Ecto neural progenitor cell (in vitro differentiated cells): ENCODE results near the gene USP6.
"Not testable (repeated sequence)": the region's sequence is repeated elsewhere in the genome, so short reads cannot be mapped to it uniquely, and the experiment has no call there.

Experiments
- DNase-seq: peaks from one replicate; pipeline ENCODE4 v3.0.0-alpha.2; 2018; ENCODE audit warnings: low spot score

The USP6 gene

DNA sequence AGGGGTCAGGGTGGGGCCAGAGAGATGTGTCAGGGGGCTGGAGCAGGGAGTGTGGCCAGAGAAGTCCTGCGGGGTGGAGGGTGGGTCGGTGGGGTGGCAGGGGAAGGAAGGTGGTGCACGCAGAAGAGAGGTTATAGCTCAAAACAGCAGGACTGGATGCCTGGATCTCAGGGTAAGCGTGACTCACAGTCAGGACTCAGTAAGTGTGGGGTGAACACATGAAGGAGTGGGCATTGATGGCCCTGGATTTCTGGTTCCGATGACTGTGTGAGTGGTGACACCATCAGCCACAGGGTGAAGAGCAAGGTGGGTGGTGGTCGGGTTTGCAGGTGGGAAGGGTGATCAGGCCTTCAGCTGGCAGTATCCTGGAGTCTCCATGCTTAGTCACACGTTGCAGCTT, 6.2 kb downstream of the USP6 start:
- DNase-seq: not testable (repeated sequence)

DNA sequence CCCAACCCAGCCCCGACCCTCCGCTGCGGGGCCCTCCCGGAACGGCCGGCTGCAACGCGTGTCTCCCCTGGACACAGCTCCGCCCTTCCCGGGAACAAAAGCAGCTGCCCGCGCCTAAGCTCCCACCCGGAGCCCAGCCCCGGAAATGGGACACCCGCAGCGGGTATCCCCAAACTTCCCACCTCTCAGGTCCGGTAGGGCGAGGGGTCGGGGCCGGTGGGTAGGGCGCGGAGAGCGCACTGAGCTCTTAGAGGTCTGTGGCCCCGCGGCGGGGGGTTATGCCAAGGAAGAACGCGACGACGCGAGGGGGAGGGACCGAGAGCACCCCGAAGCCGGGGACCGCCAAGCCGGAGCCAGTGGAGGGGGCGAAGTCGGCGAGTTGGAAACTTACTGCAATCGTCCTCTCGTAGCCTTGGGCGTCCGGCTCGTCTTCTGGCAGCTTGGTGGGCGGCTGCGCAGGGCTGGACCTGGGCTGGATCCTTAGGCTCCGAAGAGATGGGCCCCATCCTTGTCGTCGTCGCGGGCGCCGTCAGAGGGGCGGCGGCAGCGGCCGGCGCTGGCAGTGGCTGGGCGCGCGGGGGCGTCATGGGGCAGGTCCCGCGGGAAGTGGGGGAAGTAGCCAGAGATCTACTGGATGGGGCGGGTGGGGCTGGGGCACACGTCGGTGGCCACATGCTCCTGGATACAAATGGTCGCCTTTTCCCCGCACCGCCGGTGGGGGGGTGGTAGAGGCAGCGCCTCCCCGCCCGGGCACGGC, 6.9 kb downstream of the USP6 start:
- peak; percentile 74 for DNase-seq

DNA sequence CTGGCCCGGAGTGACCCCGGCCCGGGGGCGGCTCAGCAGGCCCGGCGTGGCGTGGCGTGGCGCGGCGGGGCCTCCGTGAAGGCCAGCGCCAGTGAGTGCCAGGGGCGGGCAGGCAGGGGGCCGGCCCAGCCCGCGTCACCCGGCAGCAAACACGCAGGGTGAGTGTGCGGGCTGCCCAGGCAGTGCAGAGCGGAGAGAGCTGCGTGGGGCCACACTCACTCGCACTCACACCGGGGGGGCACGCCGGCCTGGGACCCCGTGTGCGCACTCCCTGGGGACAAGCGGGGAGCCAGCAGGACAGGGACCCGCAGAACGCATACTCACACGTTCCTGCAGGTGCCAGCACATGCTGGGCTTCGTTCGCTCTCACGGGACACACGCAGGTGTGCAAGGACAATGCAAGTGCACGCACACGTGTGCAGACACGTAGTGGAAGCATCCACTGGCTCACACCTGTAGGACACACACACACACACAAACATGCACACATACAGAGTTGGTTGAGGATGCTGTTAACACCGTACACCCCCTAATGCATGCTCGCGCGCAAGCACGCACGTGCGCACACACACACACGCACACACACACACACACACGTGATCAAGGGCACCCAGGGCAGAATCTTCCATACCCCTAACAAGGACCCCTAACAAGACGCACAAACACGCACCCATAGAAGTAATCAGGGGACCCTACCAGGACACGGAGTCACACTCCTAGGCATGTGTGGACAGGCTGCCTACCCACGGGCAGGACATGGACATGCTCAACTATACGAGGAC, 7.7 kb downstream of the USP6 start:
- DNase-seq: peak; percentile 55

DNA sequence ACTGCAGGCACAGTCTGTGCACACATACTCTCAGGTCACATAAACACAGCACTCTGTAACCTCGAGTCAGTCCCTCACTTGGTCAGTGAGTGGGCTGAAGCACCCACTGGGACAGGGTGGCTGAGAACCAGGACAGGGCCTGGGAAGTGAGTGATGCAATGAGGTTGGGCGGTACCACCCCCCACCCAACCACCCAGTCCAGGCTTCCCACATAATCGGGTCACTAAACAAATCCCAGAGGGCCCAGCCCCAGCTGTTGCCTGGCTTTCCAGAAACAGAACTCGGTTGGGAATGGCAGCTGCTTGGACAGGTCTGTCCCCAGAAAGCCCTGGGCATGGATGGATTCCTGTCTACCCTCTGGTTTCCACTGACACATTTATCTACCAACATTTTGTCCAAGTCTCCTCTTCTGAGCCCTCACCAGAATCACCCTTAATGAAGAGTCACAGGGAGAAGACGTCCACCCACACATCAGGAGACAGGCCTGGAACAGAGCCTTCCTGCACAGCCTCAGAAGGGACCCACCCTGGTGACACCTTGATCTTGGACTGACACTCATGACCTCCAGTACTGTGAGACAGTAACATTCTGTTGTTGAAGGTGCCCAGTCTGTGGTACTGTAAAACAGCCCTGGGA, 8.4 kb downstream of the USP6 start:
- not testable (repeated sequence) for DNase-seq

DNA sequence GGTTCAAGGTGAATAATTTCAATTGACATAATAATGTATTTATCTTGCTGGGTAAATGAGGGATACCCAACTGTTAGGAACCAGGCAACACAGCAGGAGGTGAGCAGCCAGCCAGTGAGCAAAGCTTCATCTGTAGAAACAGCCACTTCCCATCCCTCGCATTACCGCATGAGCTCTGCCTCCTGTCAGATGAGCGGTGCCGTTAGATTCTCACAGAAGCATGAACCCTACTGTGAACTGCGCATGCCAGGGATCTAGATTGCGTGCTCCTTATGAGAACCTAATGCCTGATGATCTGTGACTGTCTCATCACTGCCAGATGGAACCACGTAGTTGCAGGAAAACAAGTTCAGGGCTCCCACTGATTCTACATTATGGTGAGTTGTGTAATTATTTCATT, 9.1 kb downstream of the USP6 start:
- DNase-seq: peak; percentile 25

DNA sequence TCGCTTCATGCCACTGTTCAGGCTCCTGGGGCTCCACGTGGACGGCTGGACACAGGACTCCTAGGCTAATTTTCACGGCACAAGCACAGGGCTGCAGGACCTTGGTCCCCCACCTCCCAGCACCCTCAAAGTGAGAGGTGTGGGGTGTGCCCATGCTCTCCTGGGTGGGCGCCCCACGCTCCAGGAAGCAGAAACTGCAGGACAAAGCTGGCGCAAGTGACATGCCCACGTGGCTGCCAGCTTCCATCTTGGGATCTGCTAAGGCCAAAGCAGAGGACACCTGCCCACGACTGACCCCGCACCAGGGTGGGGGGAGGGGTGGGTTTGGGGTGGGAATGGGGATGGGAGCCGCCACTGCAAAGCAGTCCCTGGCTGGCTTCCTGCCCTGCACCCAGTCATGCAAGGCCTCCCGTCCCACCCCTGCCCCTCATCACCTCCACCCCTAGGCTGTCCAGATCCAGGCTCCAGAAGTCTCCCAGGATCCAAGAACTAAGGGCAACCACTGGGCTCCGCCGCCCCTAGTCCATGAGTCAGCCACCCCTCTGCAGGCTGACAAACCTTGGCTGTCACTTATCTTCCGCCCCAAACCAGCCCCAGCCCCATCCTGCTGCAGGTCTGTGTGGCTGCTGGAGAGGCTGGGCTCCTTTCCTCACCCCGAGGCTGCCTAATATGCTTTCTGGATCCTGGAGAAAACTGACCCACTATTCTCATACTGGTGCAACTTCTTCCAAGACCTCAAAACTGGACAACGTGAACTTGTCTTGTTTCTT, 11.1 kb downstream of the USP6 start:
- DNase-seq: peak; percentile 25

DNA sequence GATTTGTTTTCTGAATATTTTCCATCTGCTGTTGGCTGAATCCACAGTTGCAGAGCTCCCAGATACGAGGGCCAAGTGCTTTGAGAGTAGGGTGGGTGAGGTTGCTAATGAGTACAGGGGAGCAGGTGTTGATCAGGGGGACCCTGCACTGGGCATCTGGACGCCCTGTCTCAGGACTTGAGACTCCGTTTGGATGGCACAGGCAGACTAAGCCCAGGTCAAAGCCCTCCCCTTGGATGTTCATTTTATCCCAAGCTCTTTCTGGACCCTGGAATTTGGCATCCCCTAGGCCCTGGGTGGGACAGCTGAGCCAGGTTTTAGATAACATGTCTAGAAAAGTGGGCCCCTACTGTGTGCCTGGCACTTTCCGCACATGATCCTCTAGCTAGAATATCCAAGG, 12.1 kb downstream of the USP6 start:
- peak; percentile 26 for DNase-seq

DNA sequence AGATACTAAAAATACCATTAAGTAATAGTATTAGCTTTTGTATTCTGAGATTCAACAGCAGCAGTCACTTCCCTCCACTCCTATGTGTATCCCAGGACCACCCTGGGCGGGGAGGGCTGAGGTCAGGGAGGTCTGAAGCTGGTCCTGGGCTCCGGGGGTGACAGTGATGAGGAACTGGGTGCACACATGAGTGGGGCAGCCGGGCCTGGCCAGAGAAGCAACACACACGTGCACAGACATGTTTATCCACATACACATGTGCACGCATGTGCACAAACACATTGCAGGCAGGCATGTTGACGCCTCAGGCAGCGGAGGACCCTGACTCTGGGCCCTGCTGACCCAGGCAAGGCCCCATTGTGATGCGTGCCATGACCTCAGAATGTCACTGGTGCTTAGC, 12.6 kb downstream of the USP6 start:
- not testable (repeated sequence) for DNase-seq

DNA sequence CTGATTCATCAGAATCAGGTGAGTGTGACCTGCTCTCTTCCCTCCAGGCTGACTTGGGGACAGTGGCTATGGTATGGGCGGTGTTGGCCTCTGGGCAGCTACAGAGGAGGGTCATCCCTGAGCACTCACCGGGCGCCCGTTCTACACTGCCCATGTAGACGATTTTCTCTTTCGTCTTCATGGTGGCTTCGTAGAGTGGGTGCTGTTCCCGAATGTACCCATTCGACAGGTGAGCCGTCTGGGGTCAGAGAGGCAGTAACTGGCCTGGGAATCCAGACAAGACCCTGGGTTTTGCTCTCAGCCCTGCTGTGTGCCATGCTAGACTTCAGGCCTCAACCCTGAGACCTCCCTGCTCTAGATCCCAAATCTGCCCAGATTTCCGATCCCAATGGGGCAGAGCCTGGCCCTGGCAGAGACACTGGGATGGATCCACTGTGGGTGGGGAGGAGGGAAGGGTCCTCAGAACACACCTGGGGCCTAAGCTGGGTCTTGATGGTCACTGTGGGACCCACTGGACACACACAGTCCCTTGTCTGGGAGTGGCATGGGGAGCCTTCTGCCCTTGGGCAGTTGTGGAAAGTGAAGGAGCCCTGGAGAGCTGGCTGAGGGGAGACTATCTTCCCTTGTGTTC, 13.2 kb downstream of the USP6 start:
- no peak for DNase-seq

DNA sequence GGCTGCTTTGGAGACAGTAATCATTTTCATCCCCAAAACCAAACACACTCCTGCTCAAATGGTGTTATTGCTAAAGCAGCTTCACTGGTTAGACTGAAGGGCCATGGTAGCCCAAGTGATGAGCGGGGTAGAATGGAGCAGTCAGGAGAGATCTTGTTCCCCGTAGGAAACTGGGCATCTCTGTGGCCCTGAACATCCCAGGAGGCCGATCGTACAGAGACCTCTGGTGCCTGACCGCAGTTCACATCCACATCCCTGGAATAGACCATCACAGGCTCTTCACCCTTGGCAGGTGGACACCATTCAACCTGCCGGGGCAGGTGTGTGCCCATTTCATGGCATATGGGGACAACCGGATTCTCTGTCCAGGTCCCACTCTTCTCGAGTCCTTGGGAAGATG, 13.9 kb downstream of the USP6 start:
- DNase-seq: not testable (repeated sequence)

DNA sequence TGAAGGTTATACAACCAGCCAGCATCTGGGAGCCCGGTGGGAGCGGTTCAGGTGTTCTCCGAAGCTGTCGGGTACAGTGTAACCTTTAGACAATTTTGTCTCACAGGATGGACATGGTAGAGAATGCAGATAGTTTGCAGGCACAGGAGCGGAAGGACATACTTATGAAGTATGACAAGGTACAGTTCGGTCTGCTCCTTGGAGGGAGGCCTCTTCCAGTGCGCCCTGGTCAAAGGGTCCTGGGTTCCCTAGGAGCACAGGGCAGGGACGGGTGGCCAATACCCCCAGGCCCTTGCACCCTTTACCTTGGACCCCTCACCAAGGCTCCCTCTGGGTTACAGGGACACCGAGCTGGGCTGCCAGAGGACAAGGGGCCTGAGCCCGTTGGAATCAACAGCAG, 14.4 kb downstream of the USP6 start:
- not testable (repeated sequence) for DNase-seq

DNA sequence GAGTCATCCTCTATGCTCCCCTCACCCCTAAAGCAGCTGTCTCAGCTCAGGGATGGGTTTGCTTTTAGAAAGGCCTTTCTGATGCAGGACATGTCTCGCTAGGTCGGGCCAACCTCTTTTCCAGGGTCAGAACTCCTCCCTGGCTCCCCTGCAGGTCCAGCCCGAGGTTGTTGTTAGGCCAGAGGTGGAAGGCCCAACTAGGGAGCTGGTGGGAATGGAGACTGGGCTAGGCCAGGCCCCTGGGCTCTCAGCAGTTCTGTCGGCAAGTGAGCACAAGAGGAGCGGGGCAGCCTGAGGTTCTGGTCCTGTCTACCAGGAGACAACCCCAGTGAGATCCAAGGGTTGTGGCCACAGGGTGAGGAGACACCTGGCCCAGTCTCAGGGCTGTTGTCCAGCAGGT, 14.9 kb downstream of the USP6 start:
- not testable (repeated sequence) for DNase-seq

DNA sequence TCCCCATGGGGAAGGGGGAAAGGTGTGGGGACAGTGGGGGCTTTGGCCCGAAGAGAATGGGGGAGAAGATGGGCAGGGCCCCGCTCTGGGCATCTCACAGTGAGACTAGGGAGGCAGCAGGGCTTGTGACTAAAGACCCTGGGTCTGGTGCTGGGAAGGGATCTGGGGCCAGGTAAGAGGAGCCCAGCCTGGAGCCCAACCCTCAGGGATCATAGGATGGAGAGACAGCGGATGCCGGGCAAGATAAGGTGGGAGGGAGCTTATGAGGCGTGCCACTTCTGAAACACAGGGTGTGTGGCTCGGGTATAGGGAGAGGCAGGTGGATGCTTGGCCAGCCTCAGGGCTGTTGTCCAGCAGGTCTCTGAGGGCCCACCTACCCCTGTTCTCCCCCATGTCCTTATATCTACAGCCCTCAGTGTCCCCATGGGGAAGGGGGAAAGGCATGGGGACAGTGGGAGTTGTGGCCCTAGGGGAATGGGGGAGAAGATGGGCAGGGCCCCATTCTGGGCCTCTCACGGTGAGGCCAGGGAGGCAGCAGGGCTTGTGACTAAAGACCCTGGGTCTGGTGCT, 15.4 kb downstream of the USP6 start:
- DNase-seq: no peak

DNA sequence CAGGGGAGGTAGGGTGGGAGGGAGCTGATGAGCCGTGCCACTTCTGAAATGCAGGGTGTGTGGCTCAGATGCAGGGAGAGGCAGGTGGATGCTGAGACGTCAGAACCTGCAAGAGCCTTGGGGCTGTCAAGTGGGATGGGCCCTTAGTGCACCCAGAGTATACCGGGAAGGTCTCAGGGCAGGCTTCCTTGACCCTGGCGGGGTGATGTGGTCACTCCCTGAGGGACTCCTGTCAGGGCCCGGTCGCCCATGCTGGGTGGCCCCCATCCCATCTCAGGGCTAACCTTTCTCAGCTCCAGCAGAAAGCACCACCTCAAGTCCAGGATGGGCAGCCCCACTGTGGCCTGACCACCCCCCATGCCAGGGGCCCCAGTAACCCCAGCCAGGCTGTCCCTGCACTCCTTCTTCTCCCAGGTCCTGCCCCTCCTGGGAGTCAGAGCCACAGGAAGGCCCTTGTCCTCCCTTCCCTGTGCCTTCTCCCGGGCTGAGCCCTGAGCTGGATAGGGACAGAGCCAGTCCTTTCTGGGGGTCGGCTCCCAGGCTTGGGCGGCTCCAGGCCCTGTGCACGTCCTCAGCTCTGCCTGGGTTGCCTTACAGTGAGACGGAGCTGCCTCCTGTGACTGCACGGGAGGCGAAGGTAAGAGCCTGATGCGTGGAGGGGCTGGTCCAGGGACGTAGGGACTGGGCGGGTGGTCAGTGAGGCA, 16.1 kb downstream of the USP6 start:
- not testable (repeated sequence) for DNase-seq

DNA sequence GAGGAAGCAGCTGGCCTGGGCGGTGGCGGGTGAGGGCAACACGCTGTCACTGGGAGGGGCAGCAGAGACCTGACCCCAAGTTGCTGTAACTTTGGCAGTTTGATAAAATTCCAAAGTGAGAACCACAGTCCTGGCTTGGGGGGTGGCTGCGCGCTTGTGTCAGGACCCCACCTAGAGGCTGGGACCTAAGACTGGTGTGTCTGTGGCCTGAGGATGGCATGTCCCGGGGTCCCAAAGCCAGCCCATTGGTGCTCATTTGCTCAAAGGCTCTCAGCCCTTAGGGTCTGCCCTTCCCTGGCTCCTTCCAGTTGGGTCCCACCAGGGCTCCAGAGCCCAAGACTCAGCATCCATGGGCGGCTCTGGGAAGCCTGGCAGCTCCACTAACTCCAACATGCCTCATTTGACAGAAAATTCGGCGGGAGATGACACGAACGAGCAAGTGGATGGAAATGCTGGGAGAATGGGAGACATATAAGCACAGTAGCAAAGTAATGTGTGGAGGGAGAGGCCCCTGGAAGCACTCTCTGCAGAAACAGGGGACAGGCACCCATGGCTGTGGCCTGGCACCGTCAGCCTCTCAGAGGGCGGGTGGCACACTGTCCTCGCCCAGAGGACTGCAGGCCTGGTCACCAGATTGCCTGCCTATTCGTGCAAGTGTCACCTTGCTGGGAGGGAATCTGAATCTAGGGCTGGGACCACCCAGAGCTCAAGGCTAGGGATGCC, 16.8 kb downstream of the USP6 start:
- DNase-seq: not testable (repeated sequence)

DNA sequence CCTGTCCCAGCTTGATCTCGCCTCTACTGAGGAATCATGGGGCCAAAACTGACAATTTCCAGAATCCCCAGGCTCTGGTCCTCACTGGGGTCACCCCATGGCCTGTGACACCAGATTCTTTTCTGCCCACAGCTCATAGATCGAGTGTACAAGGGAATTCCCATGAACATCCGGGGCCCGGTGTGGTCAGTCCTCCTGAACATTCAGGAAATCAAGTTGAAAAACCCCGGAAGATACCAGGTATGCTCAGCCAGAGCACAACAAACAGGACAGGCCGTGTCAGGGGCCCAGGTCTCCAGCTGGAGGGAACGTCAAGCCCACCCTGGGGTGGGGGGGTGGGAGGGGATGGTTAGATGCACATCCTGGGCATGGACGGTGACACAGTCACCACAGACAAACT, 17.5 kb downstream of the USP6 start:
- no peak for DNase-seq

DNA sequence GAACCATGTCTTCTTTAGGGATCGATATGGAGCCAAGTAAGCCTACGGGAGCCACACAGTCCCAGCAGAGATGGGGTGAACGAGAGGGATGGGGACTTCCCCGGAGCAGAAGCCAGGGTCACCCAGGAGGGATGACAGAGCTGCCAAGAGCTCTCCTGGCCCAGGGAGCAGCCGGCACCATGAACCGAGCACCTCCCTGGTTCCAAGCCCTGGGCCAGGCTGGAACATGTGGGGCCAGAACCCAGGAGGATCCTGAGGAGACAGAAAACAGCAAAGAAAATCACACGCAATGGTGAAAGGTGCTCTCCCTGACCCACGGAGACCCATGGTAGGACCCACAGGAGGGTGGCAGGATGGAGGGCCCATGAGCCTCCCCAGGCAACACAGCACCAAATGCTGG, 18.1 kb downstream of the USP6 start:
- DNase-seq: not testable (repeated sequence)

DNA sequence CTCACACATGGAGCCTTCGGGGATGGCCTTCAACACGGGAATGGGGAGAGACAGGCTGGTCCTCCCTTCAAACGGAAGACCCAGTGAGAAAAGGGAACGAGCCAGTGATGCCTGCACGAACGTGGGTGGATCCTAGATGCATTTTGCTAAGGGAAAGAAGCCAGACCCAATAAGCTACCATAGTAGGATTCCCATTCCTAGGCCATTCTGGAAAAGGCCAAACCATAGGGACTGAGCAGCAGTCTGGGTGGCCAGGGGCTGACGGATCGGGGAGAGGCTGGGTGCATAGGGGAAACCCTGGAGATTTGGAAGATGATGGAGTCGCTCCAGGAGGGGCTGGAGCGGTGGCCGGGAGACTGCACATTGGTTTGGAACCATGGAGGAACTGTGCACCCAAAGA, 18.7 kb downstream of the USP6 start:
- not testable (repeated sequence) for DNase-seq

DNA sequence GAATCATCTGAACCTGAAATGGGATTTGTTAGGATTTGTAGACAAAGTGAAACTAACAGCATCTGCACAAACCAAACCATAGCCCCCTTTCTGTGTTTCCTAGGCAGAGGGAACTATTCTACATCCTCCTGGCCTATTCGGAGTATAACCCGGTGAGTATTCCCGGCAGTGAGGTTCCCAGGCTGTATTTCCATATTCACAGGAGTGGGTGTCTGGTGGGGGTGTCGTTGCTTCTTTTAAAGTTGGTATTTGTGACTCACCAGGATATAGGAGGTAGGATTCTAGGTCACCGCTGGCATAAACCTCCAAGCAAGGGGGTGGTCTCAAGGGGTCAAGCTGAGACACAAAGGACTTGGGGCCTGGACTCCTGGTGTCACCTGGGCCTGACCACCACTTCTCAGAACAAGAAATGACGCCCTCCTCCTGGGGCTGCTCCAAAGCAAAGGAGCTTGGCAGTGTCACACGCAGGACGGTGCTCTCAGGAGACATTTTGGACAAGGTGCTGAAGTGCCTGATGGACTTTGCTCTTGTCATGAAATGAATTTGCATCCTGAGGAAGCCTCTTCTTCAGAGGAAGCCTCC, 19.4 kb downstream of the USP6 start:
- not testable (repeated sequence) for DNase-seq
